ENCODE data around the gene MAPK8IP1. TPM values are rescaled to one million over a fixed set of nuclear protein-coding genes. Genes with fewer than 3 reads are reported as not detected.
A peak's percentile ranks its signal among the peaks of the same experiment; 100 is the strongest.
"Not testable (repeated sequence)": the region's sequence is repeated elsewhere in the genome, so short reads cannot be mapped to it uniquely, and the experiment has no call there.

The MAPK8IP1 gene
- total RNA-seq (2021), result 13.6 and 18.8 TPM in 2 replicates
- Bru-seq, nascent RNA, result percentile 24 among the genes with signal in this experiment
- BruChase-seq, experiment 1, labeled RNA remaining after a 2-hour chase, result percentile 36 among the genes with signal in this experiment
- percentile 51 among the genes with signal in this experiment for BruChase-seq, experiment 2, labeled RNA remaining after a 6-hour chase
- long read RNA-seq, result 0 reads

DNA sequence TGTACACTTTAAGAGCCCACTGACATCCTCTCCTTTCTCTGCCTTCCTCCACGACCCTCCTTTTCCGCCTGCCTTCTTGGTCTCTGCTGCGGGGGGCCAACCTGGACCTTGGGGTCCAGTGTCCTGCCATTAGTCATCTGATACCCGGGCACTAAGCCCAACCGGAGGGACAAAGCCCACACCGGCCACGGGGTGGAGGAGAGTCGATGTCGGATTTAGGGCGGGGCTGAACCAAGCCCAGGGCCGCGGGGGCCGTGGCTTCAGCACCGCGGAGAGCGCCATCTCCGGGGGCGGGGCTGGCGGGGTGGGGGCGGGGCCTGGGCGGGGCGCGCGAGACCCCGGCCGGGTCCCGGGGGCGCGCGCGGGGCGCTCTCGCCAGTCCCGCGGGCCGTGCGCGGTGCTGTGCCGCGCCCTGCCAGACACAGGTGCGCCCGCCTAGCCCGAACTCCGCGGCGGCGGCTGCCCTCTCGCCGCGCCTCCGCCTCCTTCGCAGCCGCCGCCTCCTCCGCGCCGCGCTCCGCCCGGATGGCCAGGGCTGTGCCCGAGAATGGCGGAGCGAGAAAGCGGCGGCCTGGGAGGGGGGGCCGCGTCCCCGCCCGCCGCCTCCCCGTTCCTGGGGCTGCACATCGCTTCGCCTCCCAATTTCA is at the start of gene MAPK8IP1:
Gene MAPK8IP1, plus strand, starts transcription at position 378 of the 647 bp plus-strand sequence. Its CDS starts 170 bp downstream, at position 548.
- BruUV-seq (replicated peaks), result no TSS peak
- Histone ChIP-seq H4K20me1 (ENCODE audit: insufficient read depth) (peaks cover 12% of the 10 kb centered on the region; the same call in 1 of the 2 replicates), H2AFZ (no peak within 1 kb of the TSS), H3K27me3 (ENCODE audit: insufficient read depth, low read depth) (no peaks in the 10 kb centered on the region; the same call in 1 of the 2 replicates), H3K4me2 (peak within 1 kb of the TSS; percentile 69), H3K4me3 (peak within 1 kb of the TSS; percentile 53; the same call in 1 of the 2 replicates), H3K4me1 (replicated peaks; ENCODE audit: insufficient read depth) (no peaks in the 10 kb centered on the region), H3K36me3 (ENCODE audit: low read depth) (no peaks in the 10 kb centered on the region), H3K9me3 (ENCODE audit: insufficient read depth, low read depth) (no peaks in the 10 kb centered on the region), H3K27ac (no peak within 1 kb of the TSS), H3K9me2 (ENCODE audit: insufficient read depth) (no peaks in the 10 kb centered on the region), H3F3A (ENCODE audit: insufficient read depth, low read depth) (no peaks in the 10 kb centered on the region), H3K79me2 (ENCODE audit: low read depth) (no peaks in the 10 kb centered on the region)
- TF ChIP-seq EZH2 (IDR thresholded peaks at IDR 0.05; ENCODE audit: low read depth), result no peak
- TF ChIP-seq, protein P1, sequence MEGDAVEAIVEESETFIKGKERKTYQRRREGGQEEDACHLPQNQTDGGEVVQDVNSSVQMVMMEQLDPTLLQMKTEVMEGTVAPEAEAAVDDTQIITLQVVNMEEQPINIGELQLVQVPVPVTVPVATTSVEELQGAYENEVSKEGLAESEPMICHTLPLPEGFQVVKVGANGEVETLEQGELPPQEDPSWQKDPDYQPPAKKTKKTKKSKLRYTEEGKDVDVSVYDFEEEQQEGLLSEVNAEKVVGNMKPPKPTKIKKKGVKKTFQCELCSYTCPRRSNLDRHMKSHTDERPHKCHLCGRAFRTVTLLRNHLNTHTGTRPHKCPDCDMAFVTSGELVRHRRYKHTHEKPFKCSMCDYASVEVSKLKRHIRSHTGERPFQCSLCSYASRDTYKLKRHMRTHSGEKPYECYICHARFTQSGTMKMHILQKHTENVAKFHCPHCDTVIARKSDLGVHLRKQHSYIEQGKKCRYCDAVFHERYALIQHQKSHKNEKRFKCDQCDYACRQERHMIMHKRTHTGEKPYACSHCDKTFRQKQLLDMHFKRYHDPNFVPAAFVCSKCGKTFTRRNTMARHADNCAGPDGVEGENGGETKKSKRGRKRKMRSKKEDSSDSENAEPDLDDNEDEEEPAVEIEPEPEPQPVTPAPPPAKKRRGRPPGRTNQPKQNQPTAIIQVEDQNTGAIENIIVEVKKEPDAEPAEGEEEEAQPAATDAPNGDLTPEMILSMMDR (conservative IDR thresholded peaks at IDR 0.05), result no peak
- CTCF ChIA-PET, result no interaction called here
- POLR2A ChIA-PET (ENCODE audit: unreplicated experiment), result no interaction called here
- intact Hi-C loops (cut with micrococcal nuclease; ENCODE audit: unreplicated experiment), result no loop called here
- peak in 1 of 2 experiments; percentile 60 for DNase-seq

DNA sequence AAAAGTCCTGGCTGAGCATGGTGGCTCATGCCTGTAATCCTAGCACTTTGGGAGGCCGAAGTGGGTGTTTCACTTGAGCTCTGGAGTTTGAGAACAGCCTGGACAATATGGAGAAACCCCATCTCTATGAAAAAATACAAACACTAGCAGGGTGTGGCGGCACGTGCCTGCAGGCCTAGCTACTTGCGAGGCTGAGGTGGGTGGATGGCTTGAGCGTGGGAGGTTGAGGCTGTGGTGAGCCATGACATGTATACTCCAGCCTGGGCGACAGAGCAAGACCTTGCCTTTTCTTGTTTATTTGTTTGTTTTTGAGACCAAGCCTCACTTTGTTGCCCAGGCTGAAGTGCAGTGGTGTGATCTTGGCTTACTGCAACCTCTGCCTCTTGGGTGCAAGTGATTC is 46.2 kb upstream of the MAPK8IP1 start:
- Histone ChIP-seq H4K20me1 (ENCODE audit: insufficient read depth) (no peaks in the 10 kb centered on the region), H3K36me3 (ENCODE audit: low read depth) (no peaks in the 10 kb centered on the region), H3F3A (ENCODE audit: insufficient read depth, low read depth) (peaks cover 8% of the 10 kb centered on the region; the same call in 1 of the 2 replicates), H3K4me1 (replicated peaks; ENCODE audit: insufficient read depth) (peaks cover 8% of the 10 kb centered on the region; the same call in 1 of the 2 replicates), H3K27me3 (ENCODE audit: insufficient read depth, low read depth) (peaks cover 14% of the 10 kb centered on the region), H3K27ac (no peak overlapping the region), H2AFZ (no peak overlapping the region), H3K4me3 (no peak overlapping the region), H3K4me2 (no peak overlapping the region), H3K79me2 (ENCODE audit: low read depth) (no peaks in the 10 kb centered on the region), H3K9me3 (ENCODE audit: insufficient read depth, low read depth) (no peaks in the 10 kb centered on the region), H3K9me2 (ENCODE audit: insufficient read depth) (no peaks in the 10 kb centered on the region)
- ChIA-PET CTCF (no interaction called here), POLR2A (ENCODE audit: unreplicated experiment) (no interaction called here)
- DNase-seq, result no peak
- no peak for TF ChIP-seq EZH2 (IDR thresholded peaks at IDR 0.05; ENCODE audit: low read depth)
- TF ChIP-seq, protein P1 (conservative IDR thresholded peaks at IDR 0.05), result no peak
- intact Hi-C loops (cut with micrococcal nuclease; ENCODE audit: unreplicated experiment), result no loop called here
- no TSS peak for BruUV-seq (replicated peaks)

DNA sequence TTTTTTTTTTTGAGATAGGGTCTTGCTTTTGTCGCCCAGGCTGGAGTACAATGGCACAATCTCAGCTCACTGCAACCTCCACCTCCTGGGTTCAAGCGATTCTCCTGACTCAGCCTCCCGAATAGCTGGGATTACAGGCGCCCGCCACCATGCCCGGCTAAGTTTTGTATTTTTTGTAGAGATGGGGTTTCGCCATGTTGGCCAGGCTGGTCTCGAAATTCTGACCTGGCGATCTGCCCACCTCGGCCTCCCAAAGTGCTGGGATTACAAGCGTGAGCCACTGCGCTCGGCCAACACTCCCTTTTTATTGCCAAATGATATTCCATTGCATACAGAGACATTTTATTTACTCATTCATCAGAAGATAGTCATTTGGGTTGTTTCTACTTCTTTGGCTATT is 45.2 kb upstream of the MAPK8IP1 start:
- H2AFZ ChIP-seq; H3K4me3 ChIP-seq; H3K9me2 ChIP-seq (ENCODE audit: insufficient read depth); H3K36me3 ChIP-seq (ENCODE audit: low read depth); H3F3A ChIP-seq (ENCODE audit: insufficient read depth, low read depth); H3K79me2 ChIP-seq (ENCODE audit: low read depth); DNase-seq; BruUV-seq (replicated peaks); H3K27ac ChIP-seq; H3K4me2 ChIP-seq; CTCF ChIA-PET; H4K20me1 ChIP-seq (ENCODE audit: insufficient read depth); H3K9me3 ChIP-seq (ENCODE audit: insufficient read depth, low read depth); H3K4me1 ChIP-seq (replicated peaks; ENCODE audit: insufficient read depth); POLR2A ChIA-PET (ENCODE audit: unreplicated experiment): not testable (repeated sequence)
- H3K27me3 ChIP-seq (ENCODE audit: insufficient read depth, low read depth), result peaks cover 14% of the 10 kb centered on the region
- intact Hi-C loops (cut with micrococcal nuclease; ENCODE audit: unreplicated experiment), result loop anchor here (10.0 kb wide), 1 partner anchor 395 kb away; no protein-coding TSS in a partner anchor

Data from PC-9 (cell line).